ENCODE data around the gene GARIN5B. TPM values are rescaled to one million over a fixed set of nuclear protein-coding genes. Genes with fewer than 3 reads are reported as not detected.
A peak's percentile ranks its signal among the peaks of the same experiment; 100 is the strongest.

Gene GARIN5B
- total RNA-seq, 1 experiment from 2014 or later, result not detected

GRCh38 chr19:55382522-55383054 lies 19.5 kb upstream of the GARIN5B start:
- peak overlapping the region; percentile 67; the same call in 1 of the 2 replicates for H3K9ac ChIP-seq (ENCODE audit: low read length)
- H3K9me2 ChIP-seq (replicated peaks; ENCODE audit: low read length), result no peaks in the 10 kb centered on the region
- ChIA-PET CTCF (interaction anchor here (2.4 kb wide), 1 partner anchor 43 kb away, joined by 9 read pairs; the partner anchor contains the start of gene KMT5C), POLR2A (ENCODE audit: unreplicated experiment) (interaction anchor here (0.5 kb wide), 1 partner anchor 105 kb away, joined by 3 read pairs; no protein-coding TSS in a partner anchor)
- no peak for DNase-seq
- peaks cover 50% of the 10 kb centered on the region for H3K79me2 ChIP-seq (ENCODE audit: low read length)
- no peak overlapping the region for H3K27ac ChIP-seq (ENCODE audit: low read length)
- peaks cover 19% of the 10 kb centered on the region for H3K36me3 ChIP-seq (ENCODE audit: low read depth, low read length)
- H2AFZ ChIP-seq (ENCODE audit: low read length), result no peak overlapping the region
- H3K27me3 ChIP-seq (ENCODE audit: low read length), result no peaks in the 10 kb centered on the region
- peaks cover 30% of the 10 kb centered on the region for H3K4me1 ChIP-seq (ENCODE audit: insufficient read depth, low read length)
- intact Hi-C loops (cut with micrococcal nuclease), result loop anchor here (10.0 kb wide), 1 partner anchor 168 kb away; no protein-coding TSS in a partner anchor
- H3K4me2 ChIP-seq (ENCODE audit: low read length), result peak overlapping the region; percentile 95
- H4K20me1 ChIP-seq (ENCODE audit: low read length), result peaks cover 16% of the 10 kb centered on the region
- TF ChIP-seq EZH2phosphoT487 (IDR thresholded peaks at IDR 0.05; ENCODE audit: borderline replicate concordance, low read length), result no peak
- no peak for TF ChIP-seq EZH2 (IDR thresholded peaks at IDR 0.05; ENCODE audit: low read length, unreplicated experiment)
- TF ChIP-seq CTCF (conservative IDR thresholded peaks at IDR 0.05; ENCODE audit: low read depth, low read length), result no peak
- no peaks in the 10 kb centered on the region for H3K9me3 ChIP-seq (ENCODE audit: low read length)
- BruUV-seq (replicated peaks), result no TSS peak
- ATAC-seq, result no peak
- no peaks in the 10 kb centered on the region for H3F3A ChIP-seq (ENCODE audit: low read length, unreplicated experiment)
- H3K4me3 ChIP-seq (ENCODE audit: low read length), result peak overlapping the region; percentile 78

- CTCF ChIA-PET, result no interaction called here
- no peaks in the 10 kb centered on the region for H3K27me3 ChIP-seq (ENCODE audit: low read length)
- intact Hi-C loops (cut with micrococcal nuclease), result loop anchor here (10.0 kb wide), 1 partner anchor 167 kb away; no protein-coding TSS in a partner anchor
- TF ChIP-seq EZH2 (IDR thresholded peaks at IDR 0.05; ENCODE audit: low read length, unreplicated experiment), result no peak
- TF ChIP-seq EZH2phosphoT487 (IDR thresholded peaks at IDR 0.05; ENCODE audit: borderline replicate concordance, low read length), result no peak
- TF ChIP-seq CTCF (conservative IDR thresholded peaks at IDR 0.05; ENCODE audit: low read depth, low read length), result no peak
- no peak overlapping the region for H3K9ac ChIP-seq (ENCODE audit: low read length)
- H3K4me1 ChIP-seq (ENCODE audit: insufficient read depth, low read length), result peaks cover 24% of the 10 kb centered on the region
- no peak for DNase-seq
- peak overlapping the region; percentile 95 for H3K4me2 ChIP-seq (ENCODE audit: low read length)
- no peak for ATAC-seq
- no TSS peak for BruUV-seq (replicated peaks)
- H3K36me3 ChIP-seq (ENCODE audit: low read depth, low read length), result peaks cover 13% of the 10 kb centered on the region
- POLR2A ChIA-PET (ENCODE audit: unreplicated experiment), result interaction anchor here (0.5 kb wide), 1 partner anchor 104 kb away, joined by 3 read pairs; no protein-coding TSS in a partner anchor
- no peak overlapping the region for H2AFZ ChIP-seq (ENCODE audit: low read length)
- no peaks in the 10 kb centered on the region for H3K9me2 ChIP-seq (replicated peaks; ENCODE audit: low read length)
- H4K20me1 ChIP-seq (ENCODE audit: low read length), result peaks cover 10% of the 10 kb centered on the region
- 0 out of 2 replicates have a peak overlapping the region, but pooled peaks have one; percentile 78 for H3K4me3 ChIP-seq (ENCODE audit: low read length)
- H3K9me3 ChIP-seq (ENCODE audit: low read length), result no peaks in the 10 kb centered on the region
- H3F3A ChIP-seq (ENCODE audit: low read length, unreplicated experiment), result no peaks in the 10 kb centered on the region
- no peak overlapping the region for H3K27ac ChIP-seq (ENCODE audit: low read length)
- H3K79me2 ChIP-seq (ENCODE audit: low read length), result peaks cover 44% of the 10 kb centered on the region
These were observed 19.0 kb upstream of the GARIN5B start for GRCh38 chr19:55382013-55382412.

GRCh38 chr19:55379174-55379573 lies 16.1 kb upstream of the GARIN5B start:
- no peak overlapping the region for H3K9ac ChIP-seq (ENCODE audit: low read length)
- no peaks in the 10 kb centered on the region for H3K27me3 ChIP-seq (ENCODE audit: low read length)
- no peaks in the 10 kb centered on the region for H4K20me1 ChIP-seq (ENCODE audit: low read length)
- H3K9me3 ChIP-seq (ENCODE audit: low read length), result no peaks in the 10 kb centered on the region
- H3K4me2 ChIP-seq (ENCODE audit: low read length), result no peak overlapping the region
- H3K9me2 ChIP-seq (replicated peaks; ENCODE audit: low read length), result no peaks in the 10 kb centered on the region
- CTCF ChIA-PET, result no interaction called here
- H3K27ac ChIP-seq (ENCODE audit: low read length), result no peak overlapping the region
- intact Hi-C loops (cut with micrococcal nuclease), result no loop called here
- no peak overlapping the region for H3K4me3 ChIP-seq (ENCODE audit: low read length)
- POLR2A ChIA-PET (ENCODE audit: unreplicated experiment), result no interaction called here
- no peak overlapping the region for H2AFZ ChIP-seq (ENCODE audit: low read length)
- DNase-seq, result no peak
- no peak for TF ChIP-seq CTCF (conservative IDR thresholded peaks at IDR 0.05; ENCODE audit: low read depth, low read length)
- no peak for TF ChIP-seq EZH2phosphoT487 (IDR thresholded peaks at IDR 0.05; ENCODE audit: borderline replicate concordance, low read length)
- no peak for TF ChIP-seq EZH2 (IDR thresholded peaks at IDR 0.05; ENCODE audit: low read length, unreplicated experiment)
- H3F3A ChIP-seq (ENCODE audit: low read length, unreplicated experiment), result no peaks in the 10 kb centered on the region
- BruUV-seq (replicated peaks), result no TSS peak
- peaks cover 23% of the 10 kb centered on the region for H3K79me2 ChIP-seq (ENCODE audit: low read length)
- no peak for ATAC-seq
- 0 out of 2 replicates have a peak, but pooled peaks cover 3% of the 10 kb centered on the region for H3K36me3 ChIP-seq (ENCODE audit: low read depth, low read length)
- peaks cover 23% of the 10 kb centered on the region for H3K4me1 ChIP-seq (ENCODE audit: insufficient read depth, low read length)

All from PC-3 (cell line).